HepG2 (cell line): ENCODE measurements around the gene MYLK3. TPM values are rescaled to one million over a fixed set of nuclear protein-coding genes. Genes with fewer than 3 reads are reported as not detected.
A peak's percentile ranks its signal among the peaks of the same experiment; 100 is the strongest.

Experiments
- ELF1 ChIP-seq: sonication (generic); formaldehyde crosslinking; IDR thresholded peaks from 2 replicates; pipeline ENCODE4 v1.4.0; 2020; ENCODE audit warnings: missing genetic modification reagents
- ETV5 ChIP-seq: IDR thresholded peaks from 2 replicates; pipeline ENCODE4 v1.6.1; 2018; ENCODE audit warnings: missing biosample characterization, missing genetic modification reagents, inconsistent platforms, borderline replicate concordance
- EZH2 ChIP-seq: conservative IDR thresholded peaks from 2 replicates; pipeline ENCODE4 v1.6.1; 2012; ENCODE audit warnings: mild to moderate bottlenecking, low read depth, low read length, moderate library complexity
- FUBP1 ChIP-seq: sonication (generic); formaldehyde crosslinking; IDR thresholded peaks from 2 replicates; pipeline ENCODE4 v1.5.1; 2020; ENCODE audit warnings: missing genetic modification reagents, mild to moderate bottlenecking, borderline replicate concordance
- JUND ChIP-seq: sonication (generic); formaldehyde crosslinking; IDR thresholded peaks from 2 replicates; pipeline ENCODE4 v1.8.0; 2022; ENCODE audit warnings: mild to moderate bottlenecking, missing genetic modification reagents
- KLF15 ChIP-seq: sonication (generic); formaldehyde crosslinking; IDR thresholded peaks from 2 replicates; pipeline ENCODE4 v1.8.1; 2023; ENCODE audit warnings: borderline replicate concordance, mild to moderate bottlenecking, inconsistent platforms, missing genetic modification reagents, mixed read lengths
- KLF9 ChIP-seq: IDR thresholded peaks from 2 replicates; pipeline ENCODE4 v1.6.1; 2016; ENCODE audit warnings: low read depth
- MXD4 ChIP-seq: IDR thresholded peaks from 2 replicates; pipeline ENCODE4 v1.6.1; 2016; ENCODE audit warnings: mild to moderate bottlenecking, missing biosample characterization, missing genetic modification reagents
- REL ChIP-seq: sonication (generic); formaldehyde crosslinking; conservative IDR thresholded peaks from 2 replicates; pipeline ENCODE4 v1.8.0; 2022; ENCODE audit warnings: mild to moderate bottlenecking, missing genetic modification reagents, moderate library complexity
- SMAD9 ChIP-seq: sonication (generic); formaldehyde crosslinking; IDR thresholded peaks from 2 replicates; pipeline ENCODE4 v1.5.1; 2020; ENCODE audit warnings: mild to moderate bottlenecking, missing genetic modification reagents
- SOX5 ChIP-seq: IDR thresholded peaks from 2 replicates; pipeline ENCODE4 v1.6.1; 2016; ENCODE audit warnings: borderline replicate concordance
- XBP1 ChIP-seq: sonication (generic); formaldehyde crosslinking; IDR thresholded peaks from 2 replicates; pipeline ENCODE4 v1.5.0; 2020; ENCODE audit warnings: missing genetic modification reagents
- YEATS4 ChIP-seq: sonication (generic); formaldehyde crosslinking; IDR thresholded peaks from 2 replicates; pipeline ENCODE4 v1.4.0; 2020; ENCODE audit warnings: missing genetic modification reagents, borderline replicate concordance
- ZMYM2 ChIP-seq: sonication (generic); formaldehyde crosslinking; IDR thresholded peaks from 2 replicates; pipeline ENCODE4 v1.8.0; 2022; ENCODE audit warnings: mild to moderate bottlenecking, missing genetic modification reagents
- ZNF383 ChIP-seq: sonication (generic); formaldehyde crosslinking; IDR thresholded peaks from 2 replicates; pipeline ENCODE4 v1.4.0; 2020; ENCODE audit warnings: missing genetic modification reagents, mild to moderate bottlenecking, borderline replicate concordance
- ZNF589 ChIP-seq: sonication (generic); formaldehyde crosslinking; conservative IDR thresholded peaks from 2 replicates; pipeline ENCODE4 v1.8.0; 2022; ENCODE audit warnings: mild to moderate bottlenecking, moderate library complexity, missing genetic modification reagents
- ZSCAN21 ChIP-seq: sonication (generic); formaldehyde crosslinking; IDR thresholded peaks from 2 replicates; pipeline ENCODE4 v1.8.0; 2022; ENCODE audit warnings: mild to moderate bottlenecking, missing genetic modification reagents, moderate library complexity, borderline replicate concordance
- polyA plus RNA-seq, 8 experiments: library from polyadenylated mRNA; depleted of rRNA in 3 of 8; stranded (reverse) in 7 of 8; unstranded in 1 of 8; fragments of >200 nt; fragmentation: Illumina TruSeq in 4 of 8; extraction: Trizol in 4 of 8; gene quantifications; 2 replicates each; pipeline versions ENCODE4 v1.2.1 to v1.2.3, GENCODE V29; 2011 to 2016; ENCODE audit warnings: low read depth in 4 of 8, missing spikeins in 1 of 8, mixed read lengths in 1 of 8; ENCODE audit not compliant: insufficient read depth in 1 of 8
- total RNA-seq, 5 experiments: library from RNA; depleted of rRNA; stranded (reverse); fragments of >200 nt; fragmentation: Illumina TruSeq; extraction: Trizol; gene quantifications; 2 replicates each; pipeline ENCODE4 v1.2.3, GENCODE V29; 2016; ENCODE audit warnings: low read depth in 1 of 5
- TF ChIP-seq, protein P1 (sequence below): IDR thresholded peaks from 2 replicates; pipeline ENCODE4 v1.6.1; 2016; ENCODE audit warnings: missing genetic modification reagents, missing compliant biosample characterization
- TF ChIP-seq, protein P2 (sequence below): sonication (generic); formaldehyde crosslinking; IDR thresholded peaks from 2 replicates; pipeline ENCODE4 v1.4.0; 2020; ENCODE audit warnings: missing genetic modification reagents, borderline replicate concordance
- TF ChIP-seq, protein P3 (sequence below): sonication (generic); formaldehyde crosslinking; IDR thresholded peaks from 2 replicates; pipeline ENCODE4 v1.4.0; 2020; ENCODE audit warnings: mild to moderate bottlenecking, missing genetic modification reagents

MYLK3 gene
- total and polyA plus RNA-seq, 2 of the 13 experiments (the other 11 are each of a cell fraction or from before 2014, with no cell fraction given): 0.04 to 0.18 TPM

DNA sequence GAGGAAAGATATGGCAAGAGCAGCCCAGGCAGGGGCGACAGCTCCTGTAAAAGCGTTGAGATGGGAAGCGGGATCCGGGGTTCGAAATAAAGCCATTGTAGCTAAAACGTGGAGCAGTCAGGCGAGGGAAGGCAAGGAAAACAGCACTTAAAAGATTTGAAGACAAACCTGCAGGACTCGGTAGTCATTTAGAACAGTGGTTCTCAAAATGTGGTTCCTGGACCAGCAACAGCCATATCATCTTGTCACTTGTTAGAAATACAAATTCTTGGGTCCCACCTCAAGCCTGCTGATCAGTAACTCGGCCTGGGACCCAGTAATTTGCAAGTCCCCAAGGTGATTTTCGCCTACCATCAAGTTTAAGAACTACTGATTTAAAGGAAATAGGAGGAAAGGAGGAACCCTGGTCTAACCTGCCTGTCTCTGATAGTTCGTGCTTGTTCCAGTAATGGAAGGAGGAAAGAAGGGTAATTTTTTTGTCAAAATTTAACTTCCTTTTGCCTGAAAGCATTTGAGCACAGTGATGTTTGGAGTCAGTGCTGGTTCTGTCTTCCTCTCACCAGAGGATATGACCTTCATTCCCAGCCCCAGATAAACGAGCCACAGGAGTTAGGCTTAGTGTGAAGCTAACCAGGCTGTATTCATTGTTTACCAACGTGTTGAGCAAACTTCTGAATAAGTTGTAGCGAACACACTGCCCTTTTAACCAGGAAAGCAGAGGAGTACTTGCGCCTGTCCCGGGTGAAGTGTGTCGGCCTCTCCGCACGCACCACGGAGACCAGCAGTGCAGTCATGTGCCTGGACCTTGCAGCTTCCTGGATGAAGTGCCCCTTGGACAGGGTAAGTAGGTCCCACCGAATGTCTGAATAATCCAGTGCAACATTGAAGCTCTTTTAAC is 57.6 kb downstream of the MYLK3 start (continued):
- TF ChIP-seq EZH2: no peak
- TF ChIP-seq KLF9 (CRISPR knock-in tag): no peak
- TF ChIP-seq SMAD9 (CRISPR knock-in tag): 0 out of 2 replicates have a peak, but pooled peaks have one; percentile 51
- TF ChIP-seq JUND (CRISPR knock-in tag): 0 out of 2 replicates have a peak, but pooled peaks have one; percentile 35
- TF ChIP-seq YEATS4 (CRISPR knock-in tag): no peak; the same call in 1 of the 2 replicates
- TF ChIP-seq ZMYM2 (CRISPR knock-in tag): no peak
- TF ChIP-seq REL (CRISPR knock-in tag): no peak
- TF ChIP-seq XBP1: no peak
- peak; percentile 55 for TF ChIP-seq ETV5 (CRISPR knock-in tag)
- TF ChIP-seq ZNF383: no peak
- peak; percentile 44 for TF ChIP-seq ELF1 (CRISPR knock-in tag)
- no peak for TF ChIP-seq KLF15 (CRISPR knock-in tag)
- TF ChIP-seq, protein P1, sequence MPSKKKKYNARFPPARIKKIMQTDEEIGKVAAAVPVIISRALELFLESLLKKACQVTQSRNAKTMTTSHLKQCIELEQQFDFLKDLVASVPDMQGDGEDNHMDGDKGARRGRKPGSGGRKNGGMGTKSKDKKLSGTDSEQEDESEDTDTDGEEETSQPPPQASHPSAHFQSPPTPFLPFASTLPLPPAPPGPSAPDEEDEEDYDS (CRISPR knock-in tag): no peak
- no peak for TF ChIP-seq FUBP1 (CRISPR knock-in tag)
- TF ChIP-seq MXD4 (CRISPR knock-in tag): 0 out of 2 replicates have a peak, but pooled peaks have one; percentile 49
- no peak for TF ChIP-seq ZNF589 (CRISPR knock-in tag)
- TF ChIP-seq SOX5 (CRISPR knock-in tag): peak; percentile 25; the same call in 1 of the 2 replicates
- peak; percentile 86; the same call in 1 of the 2 replicates for TF ChIP-seq ZSCAN21
- TF ChIP-seq, protein P2, sequence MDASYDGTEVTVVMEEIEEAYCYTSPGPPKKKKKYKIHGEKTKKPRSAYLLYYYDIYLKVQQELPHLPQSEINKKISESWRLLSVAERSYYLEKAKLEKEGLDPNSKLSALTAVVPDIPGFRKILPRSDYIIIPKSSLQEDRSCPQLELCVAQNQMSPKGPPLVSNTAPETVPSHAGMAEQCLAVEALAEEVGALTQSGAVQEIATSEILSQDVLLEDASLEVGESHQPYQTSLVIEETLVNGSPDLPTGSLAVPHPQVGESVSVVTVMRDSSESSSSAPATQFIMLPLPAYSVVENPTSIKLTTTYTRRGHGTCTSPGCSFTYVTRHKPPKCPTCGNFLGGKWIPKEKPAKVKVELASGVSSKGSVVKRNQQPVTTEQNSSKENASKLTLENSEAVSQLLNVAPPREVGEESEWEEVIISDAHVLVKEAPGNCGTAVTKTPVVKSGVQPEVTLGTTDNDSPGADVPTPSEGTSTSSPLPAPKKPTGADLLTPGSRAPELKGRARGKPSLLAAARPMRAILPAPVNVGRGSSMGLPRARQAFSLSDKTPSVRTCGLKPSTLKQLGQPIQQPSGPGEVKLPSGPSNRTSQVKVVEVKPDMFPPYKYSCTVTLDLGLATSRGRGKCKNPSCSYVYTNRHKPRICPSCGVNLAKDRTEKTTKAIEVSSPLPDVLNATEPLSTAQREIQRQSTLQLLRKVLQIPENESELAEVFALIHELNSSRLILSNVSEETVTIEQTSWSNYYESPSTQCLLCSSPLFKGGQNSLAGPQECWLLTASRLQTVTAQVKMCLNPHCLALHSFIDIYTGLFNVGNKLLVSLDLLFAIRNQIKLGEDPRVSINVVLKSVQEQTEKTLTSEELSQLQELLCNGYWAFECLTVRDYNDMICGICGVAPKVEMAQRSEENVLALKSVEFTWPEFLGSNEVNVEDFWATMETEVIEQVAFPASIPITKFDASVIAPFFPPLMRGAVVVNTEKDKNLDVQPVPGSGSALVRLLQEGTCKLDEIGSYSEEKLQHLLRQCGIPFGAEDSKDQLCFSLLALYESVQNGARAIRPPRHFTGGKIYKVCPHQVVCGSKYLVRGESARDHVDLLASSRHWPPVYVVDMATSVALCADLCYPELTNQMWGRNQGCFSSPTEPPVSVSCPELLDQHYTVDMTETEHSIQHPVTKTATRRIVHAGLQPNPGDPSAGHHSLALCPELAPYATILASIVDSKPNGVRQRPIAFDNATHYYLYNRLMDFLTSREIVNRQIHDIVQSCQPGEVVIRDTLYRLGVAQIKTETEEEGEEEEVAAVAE (CRISPR knock-in tag): peak; percentile 68; the same call in 1 of the 2 replicates
- TF ChIP-seq, protein P3, sequence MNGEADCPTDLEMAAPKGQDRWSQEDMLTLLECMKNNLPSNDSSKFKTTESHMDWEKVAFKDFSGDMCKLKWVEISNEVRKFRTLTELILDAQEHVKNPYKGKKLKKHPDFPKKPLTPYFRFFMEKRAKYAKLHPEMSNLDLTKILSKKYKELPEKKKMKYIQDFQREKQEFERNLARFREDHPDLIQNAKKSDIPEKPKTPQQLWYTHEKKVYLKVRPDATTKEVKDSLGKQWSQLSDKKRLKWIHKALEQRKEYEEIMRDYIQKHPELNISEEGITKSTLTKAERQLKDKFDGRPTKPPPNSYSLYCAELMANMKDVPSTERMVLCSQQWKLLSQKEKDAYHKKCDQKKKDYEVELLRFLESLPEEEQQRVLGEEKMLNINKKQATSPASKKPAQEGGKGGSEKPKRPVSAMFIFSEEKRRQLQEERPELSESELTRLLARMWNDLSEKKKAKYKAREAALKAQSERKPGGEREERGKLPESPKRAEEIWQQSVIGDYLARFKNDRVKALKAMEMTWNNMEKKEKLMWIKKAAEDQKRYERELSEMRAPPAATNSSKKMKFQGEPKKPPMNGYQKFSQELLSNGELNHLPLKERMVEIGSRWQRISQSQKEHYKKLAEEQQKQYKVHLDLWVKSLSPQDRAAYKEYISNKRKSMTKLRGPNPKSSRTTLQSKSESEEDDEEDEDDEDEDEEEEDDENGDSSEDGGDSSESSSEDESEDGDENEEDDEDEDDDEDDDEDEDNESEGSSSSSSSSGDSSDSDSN (CRISPR knock-in tag): peak; percentile 76
